ENCODE results near the gene NCAPH2. TPM values are rescaled to one million over a fixed set of nuclear protein-coding genes. Genes with fewer than 3 reads are reported as not detected.

The NCAPH2 gene
- 34.9 to 42.3 TPM (median 38.0 TPM) in 5 replicates for total RNA-seq (2022; extraction: Qiagen RNA extraction)

DNA sequence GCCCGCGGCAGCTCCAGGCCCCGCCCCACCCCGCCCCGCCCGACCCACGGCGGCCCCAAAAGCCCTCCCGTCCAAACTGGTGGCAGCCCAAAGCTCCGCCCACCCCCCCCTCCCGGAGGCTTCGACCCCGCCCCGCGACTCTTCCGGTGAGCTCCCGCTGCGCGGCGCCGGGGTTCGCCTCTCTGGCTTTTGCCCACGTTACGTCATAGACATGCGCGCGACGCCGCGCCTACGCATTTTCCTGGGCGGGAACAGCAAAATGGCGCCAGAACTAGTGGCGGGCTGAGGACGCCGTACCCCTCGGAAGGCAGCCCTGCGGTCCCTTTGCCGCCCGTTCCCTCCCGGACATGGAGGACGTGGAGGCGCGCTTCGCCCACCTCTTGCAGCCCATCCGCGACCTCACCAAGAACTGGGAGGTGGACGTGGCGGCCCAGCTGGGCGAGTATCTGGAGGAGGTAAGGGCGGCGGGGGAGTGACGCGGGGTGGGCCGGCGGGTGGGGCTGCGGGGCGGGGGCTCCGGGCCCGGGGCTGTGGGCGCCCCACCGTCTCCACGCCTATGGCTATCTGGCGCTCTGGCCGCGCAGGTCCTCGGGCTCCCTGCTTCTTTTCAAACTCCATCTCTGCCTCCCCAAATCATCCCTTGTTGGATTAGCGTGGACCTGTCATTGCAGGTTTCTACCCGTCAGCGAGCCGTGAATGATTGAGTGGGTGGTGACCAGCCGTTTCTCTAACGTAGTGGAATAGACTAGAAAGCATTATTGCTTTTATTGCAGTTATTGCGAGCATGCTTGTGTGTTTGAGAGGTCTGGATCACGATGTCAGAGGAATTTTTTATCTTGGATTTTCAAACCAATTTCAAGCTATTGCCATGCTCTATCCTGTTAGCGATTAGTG lies at the start of gene NCAPH2:
NCAPH2 (plus strand) TSS at position 234 of the 894 bp plus-strand sequence; CDS start at position 348, 114 bp downstream.

DNA sequence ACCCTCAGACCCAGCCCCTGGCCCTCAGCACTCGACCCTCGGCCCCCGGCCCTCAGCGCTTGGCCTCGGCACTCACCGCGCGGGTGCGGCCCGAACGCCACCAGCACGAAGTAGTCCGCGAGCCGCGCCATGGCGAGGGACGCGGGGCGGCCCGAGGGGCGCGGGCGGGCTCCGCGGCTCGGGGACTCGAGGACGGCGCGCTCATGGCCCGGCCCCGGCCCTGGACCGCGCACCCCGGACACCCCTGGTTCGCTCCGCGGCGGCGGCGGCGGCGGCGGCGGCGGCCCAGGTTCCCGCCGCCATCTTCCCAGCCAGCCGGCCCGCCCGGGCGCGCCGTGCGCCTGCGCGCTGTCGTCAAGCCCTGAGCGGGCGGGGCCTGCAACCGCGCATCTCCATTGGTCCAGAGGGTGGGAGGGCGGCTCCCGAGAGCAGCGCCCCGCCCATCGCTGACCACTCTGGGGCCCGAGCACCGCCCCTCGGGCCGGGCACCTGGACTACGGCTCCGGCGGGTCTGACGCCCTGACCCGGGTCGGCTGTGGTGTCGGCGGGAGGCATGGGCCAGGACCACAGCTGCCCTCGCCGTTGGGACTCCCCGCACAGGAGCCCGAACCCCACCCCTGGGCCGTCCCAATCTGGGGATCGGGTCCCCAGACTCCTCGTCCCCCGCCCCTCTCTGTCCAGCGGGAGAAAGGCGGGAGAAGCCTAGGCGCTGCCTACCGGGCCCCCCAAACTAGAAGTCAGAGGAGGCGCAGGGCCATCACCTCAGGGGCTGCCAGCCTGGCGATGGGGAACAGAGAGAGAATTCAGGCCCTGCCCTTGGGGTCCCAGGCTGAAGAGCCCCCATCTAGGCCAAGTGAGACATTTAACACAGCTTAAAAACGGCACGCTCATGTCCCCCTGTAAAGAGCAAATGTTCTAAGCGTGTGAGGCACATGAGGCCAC lies 33.0 kb upstream of the NCAPH2 start, which contains the start of gene SBF1:
SBF1 (minus strand) TSS at position 326 of the 942 bp plus-strand sequence; CDS start at position 131, 195 bp downstream.

DNA sequence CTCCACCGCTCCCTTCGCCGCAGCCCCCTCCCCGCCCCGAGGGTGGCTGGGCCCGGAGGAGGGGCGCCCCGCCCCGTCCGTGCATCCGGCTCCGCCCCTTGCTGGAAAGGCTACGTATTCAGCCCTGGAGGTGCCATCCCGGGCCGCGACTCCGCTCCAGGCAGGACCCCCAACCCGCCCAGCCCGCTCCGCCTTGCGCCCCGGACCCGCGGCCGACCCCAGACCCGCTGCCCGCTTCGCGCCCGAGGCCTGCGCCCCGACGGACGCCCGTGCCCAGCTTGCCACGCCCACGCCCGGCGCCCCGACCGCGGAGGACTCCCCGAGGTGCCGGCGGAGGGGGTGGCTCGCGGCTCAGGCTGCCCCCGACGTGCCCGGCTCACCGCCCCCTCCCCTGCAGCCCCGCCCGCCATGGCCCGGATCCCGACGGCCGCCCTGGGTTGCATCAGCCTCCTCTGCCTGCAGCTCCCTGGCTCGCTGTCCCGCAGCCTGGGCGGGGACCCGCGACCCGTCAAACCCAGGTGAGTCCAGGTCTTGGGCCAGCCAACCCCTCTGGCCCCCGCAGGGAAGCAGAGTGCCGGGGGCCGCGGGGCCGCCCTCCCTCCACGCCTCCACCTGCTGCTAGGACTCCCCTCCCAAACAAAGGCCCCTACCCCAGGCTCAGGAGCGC lies 26.5 kb upstream of the NCAPH2 start, which contains the start of gene ADM2:
ADM2 (plus strand) TSS at position 104 of the 667 bp plus-strand sequence; CDS start at position 409, 305 bp downstream.

DNA sequence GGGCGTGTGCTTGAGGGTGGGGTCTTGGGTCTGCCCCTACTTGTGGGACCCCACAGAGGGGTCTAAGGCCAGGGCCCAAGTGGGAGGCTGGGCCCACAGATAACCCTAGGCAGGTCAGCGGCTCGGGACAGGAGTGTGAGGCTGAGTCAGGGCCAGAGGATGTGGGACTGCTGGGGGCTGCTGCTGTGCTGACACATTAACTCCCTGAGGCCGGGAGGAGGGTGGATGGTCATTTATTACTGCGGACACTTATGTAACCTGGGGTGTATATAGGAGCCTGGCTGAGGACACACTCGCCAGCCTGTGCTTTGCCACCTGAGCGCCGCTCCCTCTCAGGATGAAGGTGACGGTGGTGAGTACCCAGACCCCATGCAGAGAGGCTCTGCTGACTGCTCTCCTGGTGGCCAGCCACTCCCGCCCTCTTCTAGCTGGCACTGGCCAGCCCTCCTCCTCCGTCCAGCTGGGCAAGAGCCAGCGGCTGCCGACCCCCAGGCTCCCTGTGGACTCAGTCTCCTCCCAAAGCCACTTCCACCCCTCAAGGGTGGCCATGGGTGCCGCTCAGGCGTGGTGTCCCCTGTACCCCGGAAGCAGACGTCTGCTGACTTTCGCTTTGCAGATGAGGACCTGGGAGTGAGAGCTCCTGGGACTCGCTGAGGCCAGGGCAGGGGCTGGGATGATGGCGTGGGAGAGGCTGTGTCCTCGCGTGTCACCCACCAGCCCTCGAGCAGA lies 21.3 kb upstream of the NCAPH2 start, which contains the start of gene MIOX:
MIOX (plus strand) TSS at position 299 of the 729 bp plus-strand sequence; CDS start at position 338, 39 bp downstream.

DNA sequence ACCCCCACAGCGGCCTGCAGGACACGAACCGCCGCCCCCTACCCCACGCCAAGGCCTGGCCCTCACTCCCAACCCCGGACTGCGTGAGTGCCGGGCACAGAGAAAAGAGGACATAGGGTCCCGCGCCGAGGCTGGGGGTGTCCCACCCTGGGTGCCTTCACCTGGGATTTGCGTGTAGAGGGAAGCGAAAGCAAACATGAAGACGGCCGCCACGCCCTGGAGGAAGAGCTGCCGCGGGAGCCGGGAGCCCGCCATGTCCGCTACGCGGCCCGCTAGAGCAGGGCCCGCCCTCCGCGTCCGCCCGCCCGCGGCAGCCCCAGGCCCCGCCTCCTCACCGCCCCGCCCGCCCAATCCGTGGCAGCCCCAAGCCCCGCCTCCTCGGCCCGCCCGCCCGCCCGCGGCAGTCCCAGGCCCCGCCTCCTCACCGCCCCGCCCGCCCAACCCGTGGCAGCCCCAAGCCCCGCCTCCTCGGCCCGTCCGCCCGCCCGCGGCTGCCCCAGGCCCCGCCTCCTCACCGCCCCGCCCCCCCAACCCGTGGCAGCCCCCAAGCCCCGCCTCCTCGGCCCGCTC lies 518 bp upstream of the NCAPH2 start, which contains the start of gene LMF2:
LMF2 (minus strand) TSS at position 282 of the 570 bp plus-strand sequence; CDS start at position 255, 27 bp downstream.

DNA sequence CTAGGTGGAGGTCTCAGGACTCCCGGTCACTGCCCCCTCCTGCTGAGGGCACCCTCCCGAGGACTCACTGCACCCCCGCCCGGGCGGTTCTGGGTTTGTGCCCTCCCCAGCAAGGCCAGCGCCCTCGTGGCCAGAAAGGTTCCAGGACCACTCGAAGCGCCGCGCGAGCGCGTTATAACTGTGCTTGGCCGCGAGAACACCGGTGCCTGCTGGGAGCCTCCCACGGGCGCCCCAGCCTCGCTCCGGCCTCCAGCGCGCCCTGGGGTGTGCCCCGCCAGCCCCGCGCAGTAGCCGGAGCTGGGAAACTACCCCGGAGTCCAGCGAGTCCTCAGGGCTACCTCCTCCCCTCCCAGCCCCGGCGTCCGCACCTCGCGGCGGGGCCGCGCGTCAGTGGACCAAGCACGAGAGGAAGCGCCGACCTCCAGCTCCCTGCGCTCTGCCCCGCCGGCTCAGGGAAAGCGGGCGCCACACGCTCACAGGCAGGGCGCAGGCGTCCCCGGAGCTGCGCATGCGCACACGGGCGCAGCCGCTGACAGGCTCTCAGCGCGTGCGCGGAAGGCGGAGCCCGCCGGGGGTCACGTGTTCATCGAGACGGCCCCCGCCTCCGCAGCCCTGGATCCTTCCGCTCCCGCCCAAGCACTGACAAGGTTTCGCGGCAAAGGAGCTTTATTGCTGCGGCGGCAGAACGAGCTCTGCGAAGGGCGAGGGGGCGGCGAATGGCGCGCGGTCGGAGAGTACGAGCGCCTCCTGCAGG lies 17.3 kb downstream of the NCAPH2 start, which contains the start of gene SCO2:
SCO2 (minus strand) TSS at position 495 of the 754 bp plus-strand sequence. CDS start 1,187 bp downstream, outside the sequence.

DNA sequence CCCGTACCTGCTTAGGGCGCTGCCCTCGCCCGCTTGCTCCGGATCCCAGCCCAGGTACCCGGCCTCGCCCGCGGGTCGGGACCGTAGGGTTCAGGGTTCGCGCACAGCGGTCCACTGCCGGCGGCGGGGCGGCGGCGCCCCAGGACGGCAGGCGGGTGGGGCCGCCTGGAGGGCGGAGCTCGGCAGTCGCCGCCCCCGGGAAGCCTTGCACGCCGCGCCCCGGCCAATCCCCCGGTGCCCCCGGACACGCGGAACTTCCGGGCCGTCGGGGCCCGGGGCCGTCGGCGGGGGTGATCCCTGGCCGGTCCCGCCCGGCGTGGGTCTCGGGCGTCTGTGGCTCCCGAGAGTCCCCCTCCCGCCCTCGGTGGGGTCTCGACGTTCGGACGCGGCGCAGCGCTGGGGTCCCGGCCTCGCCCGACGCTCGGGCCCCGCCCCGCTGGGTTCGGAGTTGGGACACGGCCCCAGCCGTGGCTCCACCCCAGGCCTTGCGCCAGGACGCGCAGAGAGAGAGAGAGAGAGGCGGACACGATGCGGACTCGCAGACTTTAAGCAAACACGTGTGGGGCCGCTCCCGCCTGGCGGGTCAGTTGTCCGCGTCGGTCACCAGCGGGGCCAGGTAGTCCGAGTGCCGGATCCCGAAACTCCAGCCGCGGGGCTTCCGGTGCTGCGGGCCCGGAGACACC lies 22.0 kb downstream of the NCAPH2 start, which contains the start of gene TYMP:
TYMP (minus strand) TSS at position 116 of the 683 bp plus-strand sequence. CDS start 303 bp downstream, outside the sequence.

DNA sequence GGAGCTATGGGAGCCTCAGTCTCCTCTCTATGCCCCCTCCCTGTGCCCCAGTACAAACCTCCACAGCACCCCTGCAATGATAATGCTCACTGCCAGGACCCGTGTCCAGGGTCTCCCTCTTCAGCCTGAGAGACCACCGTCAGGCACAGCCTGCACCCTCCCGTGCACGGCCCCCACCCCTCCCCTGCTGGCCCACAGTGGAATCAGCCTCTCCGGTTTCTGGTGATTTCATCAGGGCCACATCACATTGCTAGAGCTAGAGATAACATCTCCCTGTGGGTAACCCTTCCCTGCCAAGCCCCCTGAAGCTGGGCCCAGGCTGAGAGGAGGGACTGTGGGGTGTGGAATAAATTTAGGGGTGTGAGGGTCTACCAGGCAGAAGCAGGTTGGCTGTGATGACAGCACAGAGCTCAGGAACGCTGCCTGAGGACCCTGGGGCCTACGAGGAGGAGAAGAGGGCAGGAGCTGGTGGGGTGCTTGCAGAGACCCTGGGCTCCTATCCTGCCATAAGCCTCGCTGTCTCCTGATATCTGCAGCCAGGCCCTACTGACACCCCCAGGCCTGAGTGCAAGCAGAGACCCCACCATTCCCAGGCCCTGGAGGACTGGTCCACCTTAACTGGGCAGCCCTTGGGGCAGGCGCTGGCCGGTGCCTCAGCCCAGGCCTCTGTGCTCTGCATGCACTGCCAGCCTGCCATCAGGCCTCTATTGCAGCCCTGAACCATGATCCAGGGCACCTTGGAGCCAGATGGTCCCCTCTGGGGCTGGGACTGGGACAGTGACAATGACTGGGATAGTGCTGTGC lies 37.7 kb downstream of the NCAPH2 start, which contains the start of gene KLHDC7B:
KLHDC7B (plus strand) TSS at position 378 of the 804 bp plus-strand sequence; CDS start at position 723, 345 bp downstream.

DNA sequence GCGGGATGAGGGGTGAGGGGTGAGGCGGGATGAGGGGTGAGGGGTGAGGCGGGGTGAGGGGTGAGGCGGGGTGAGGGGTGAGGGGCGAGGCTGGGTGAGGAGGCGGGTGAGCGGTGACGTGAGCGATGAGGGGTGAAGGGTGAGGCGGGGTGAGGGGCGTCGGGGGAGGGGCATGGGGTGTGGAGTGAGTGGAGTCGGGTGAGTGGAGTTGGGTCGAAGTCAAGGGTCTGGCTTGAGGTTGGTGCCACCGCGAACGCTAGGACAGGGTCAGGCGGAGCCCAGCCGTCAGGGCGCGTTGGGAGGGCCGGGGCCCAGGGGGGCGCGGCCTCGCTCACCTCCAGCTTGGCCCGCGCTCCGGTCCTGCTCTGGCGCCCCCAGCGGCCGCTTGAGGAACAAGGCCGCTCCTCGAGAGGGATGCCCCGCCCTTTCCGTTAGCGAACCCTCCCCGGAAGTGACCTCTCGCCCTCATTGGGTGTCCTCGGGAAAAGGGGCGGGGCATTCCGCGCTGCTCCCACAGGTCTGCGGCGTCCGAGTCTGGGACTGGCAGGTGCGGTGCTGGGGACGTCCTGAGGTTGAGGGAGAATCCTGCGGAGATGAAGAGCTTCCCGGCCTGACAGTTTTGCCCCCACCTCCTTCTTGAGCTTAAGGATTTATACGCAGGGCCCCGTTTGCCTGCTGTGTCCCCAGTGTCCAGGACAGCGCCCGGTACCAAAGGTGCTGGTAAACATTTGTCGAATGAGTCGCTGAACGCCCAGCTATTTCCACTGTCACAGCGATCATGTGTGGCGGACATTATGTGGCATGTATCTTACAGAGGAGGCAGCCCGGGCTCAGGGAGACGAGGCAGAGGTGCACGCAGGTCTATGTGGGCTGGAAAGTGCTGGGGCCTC lies 54.7 kb downstream of the NCAPH2 start, which contains the start of gene SYCE3:
SYCE3 (minus strand) TSS at position 397 of the 890 bp plus-strand sequence. CDS start 6,514 bp downstream, outside the sequence.

Other genes starting within 250 kb of the NCAPH2 start
- 21.1 to 25.9 TPM (median 24.1 TPM) in 5 replicates for gene MAPK12, start 246.5 kb upstream of the NCAPH2 start, total RNA-seq (2022; extraction: Qiagen RNA extraction)
- 5.9 to 7.3 TPM (median 6.9 TPM) in 5 replicates for gene MAPK11, start 237.8 kb upstream of the NCAPH2 start, total RNA-seq (2022; extraction: Qiagen RNA extraction)
- gene PLXNB2, start 200.6 kb upstream of the NCAPH2 start, total RNA-seq (2022; extraction: Qiagen RNA extraction) = 101 to 122 TPM (median 108 TPM) in 5 replicates
- 2.0 to 3.7 TPM (median 2.8 TPM) in 5 replicates for gene DENND6B, start 181.2 kb upstream of the NCAPH2 start, total RNA-seq (2022; extraction: Qiagen RNA extraction)
- gene PPP6R2, start 164.9 kb upstream of the NCAPH2 start, total RNA-seq (2022; extraction: Qiagen RNA extraction) = 9.1 to 13.3 TPM (median 12.5 TPM) in 5 replicates
- 20.3 to 24.9 TPM (median 22.4 TPM) in 5 replicates for gene SBF1, start 33.2 kb upstream of the NCAPH2 start, total RNA-seq (2022; extraction: Qiagen RNA extraction)
- 0.44 to 0.91 TPM (median 0.63 TPM) in 5 replicates for gene ADM2, start 26.7 kb upstream of the NCAPH2 start, total RNA-seq (2022; extraction: Qiagen RNA extraction)
- gene MIOX, start 21.4 kb upstream of the NCAPH2 start, total RNA-seq (2022; extraction: Qiagen RNA extraction) = not detected in 5 replicates
- gene LMF2, start 522 bp upstream of the NCAPH2 start, total RNA-seq (2022; extraction: Qiagen RNA extraction) = 35.7 to 48.9 TPM (median 47.1 TPM) in 5 replicates
- gene SCO2, start 17.4 kb downstream of the NCAPH2 start, total RNA-seq (2022; extraction: Qiagen RNA extraction) = 2.2 to 6.4 TPM (median 5.4 TPM) in 5 replicates
- 12.1 to 17.2 TPM (median 16.4 TPM) in 5 replicates for gene TYMP, start 21.8 kb downstream of the NCAPH2 start, total RNA-seq (2022; extraction: Qiagen RNA extraction)
- gene KLHDC7B, start 37.7 kb downstream of the NCAPH2 start, total RNA-seq (2022; extraction: Qiagen RNA extraction) = 0.02 to 0.05 TPM (median 0.02 TPM) in 3 of 5 replicates, not detected in the others
- 0.25 to 0.52 TPM (median 0.48 TPM) in 3 of 5 replicates, not detected in the others for gene SYCE3, start 54.7 kb downstream of the NCAPH2 start, total RNA-seq (2022; extraction: Qiagen RNA extraction)
- 10.8 to 14.4 TPM (median 12.8 TPM) in 5 replicates for gene CPT1B, start 70.2 kb downstream of the NCAPH2 start, total RNA-seq (2022; extraction: Qiagen RNA extraction)
- 14.9 to 20.5 TPM (median 18.3 TPM) in 5 replicates for gene CHKB, start 74.6 kb downstream of the NCAPH2 start, total RNA-seq (2022; extraction: Qiagen RNA extraction)
- 2.8 to 4.1 TPM (median 3.6 TPM) in 5 replicates for gene MAPK8IP2, start 92.6 kb downstream of the NCAPH2 start, total RNA-seq (2022; extraction: Qiagen RNA extraction)
- 20.0 to 25.1 TPM (median 22.4 TPM) in 5 replicates for gene ARSA, start 119.9 kb downstream of the NCAPH2 start, total RNA-seq (2022; extraction: Qiagen RNA extraction)
- 3.3 to 5.2 TPM (median 4.1 TPM) in 5 replicates for gene SHANK3, start 164.6 kb downstream of the NCAPH2 start, total RNA-seq (2022; extraction: Qiagen RNA extraction)
- gene ACR, start 230.0 kb downstream of the NCAPH2 start, total RNA-seq (2022; extraction: Qiagen RNA extraction) = 0.13 to 0.15 TPM in 2 of 5 replicates, not detected in the others